GM12875 (cell line): Measurements from ENCODE around the gene SLC2A4.
A peak's percentile ranks its signal among the peaks of the same experiment; 100 is the strongest.

Experiments
- H3K4me3 ChIP-seq: one replicate; pipeline ENCODE4 v1.5.1; 2011; ENCODE audit warnings: low read depth, low read length, control low read depth
- CTCF ChIP-seq: IDR thresholded peaks from 2 replicates; pipeline ENCODE4 v1.5.1; 2011; ENCODE audit warnings: low read depth, mild to moderate bottlenecking, control low read depth, inconsistent platforms, low read length, moderate library complexity, borderline replicate concordance; ENCODE audit not compliant: insufficient read depth

Gene SLC2A4

GRCh38 chr17:7336240-7337175 lies 55.0 kb downstream of the SLC2A4 start, which contains the start of gene ACAP1:
Gene ACAP1, plus strand, starts transcription at chr17:7336529. Its CDS starts 206 bp downstream, at chr17:7336735.
- H3K4me3 ChIP-seq, result peak within 1 kb of the TSS; percentile 94
- no peak for TF ChIP-seq CTCF

- peak overlapping the region; percentile 94 for H3K4me3 ChIP-seq
These were observed 56.1 kb downstream of the SLC2A4 start for GRCh38 chr17:7337600-7337999.
